Fibroblast of lung (primary cell): Measurements from ENCODE around the gene ADAMTS9. TPM values are rescaled to one million over a fixed set of nuclear protein-coding genes. Genes with fewer than 3 reads are reported as not detected.

ENCODE experiments used
- DNase-seq, 2 donors: peaks; one replicate each; pipeline versions ENCODE4 v3.0.0 to v3.0.0-alpha.2; 2010; ENCODE audit warnings: low read depth in 2 of 2
- H2AFZ ChIP-seq: 2 replicates; pipeline ENCODE4 v1.5.1; 2012; ENCODE audit warnings: low read length, control low read depth, inconsistent platforms
- H3K27ac ChIP-seq: 2 replicates; pipeline ENCODE4 v1.5.1; 2011; ENCODE audit warnings: low read length, control low read depth; ENCODE audit not compliant: insufficient read depth
- H3K27me3 ChIP-seq: 2 replicates; pipeline ENCODE4 v1.5.1; 2011; ENCODE audit warnings: mild to moderate bottlenecking, low read length; ENCODE audit not compliant: control insufficient read depth, insufficient read depth
- H3K36me3 ChIP-seq: 2 replicates; pipeline ENCODE4 v1.5.1; 2011; ENCODE audit warnings: low read length; ENCODE audit not compliant: control insufficient read depth, insufficient read depth
- H3K4me1 ChIP-seq: 2 replicates; pipeline ENCODE4 v1.5.1; 2011; ENCODE audit warnings: low read length; ENCODE audit not compliant: control insufficient read depth, insufficient read depth; ENCODE audit errors: extremely low read depth
- H3K4me2 ChIP-seq: 2 replicates; pipeline ENCODE4 v1.5.1; 2011; ENCODE audit warnings: low read length, control low read depth; ENCODE audit not compliant: insufficient read depth; ENCODE audit errors: extremely low read depth
- H3K4me3 ChIP-seq, 4 experiments: fragments of 200-600 bp in 1 of 4; sonication (generic) in 1 of 4; replicated peaks in 1 of 4; 2 replicates each; pipeline ENCODE4 v1.5.1; 2011 to 2016; ENCODE audit warnings: low read length in 4 of 4, low read depth in 3 of 4, mild to moderate bottlenecking in 3 of 4, control low read depth in 2 of 4, inconsistent platforms in 1 of 4, mixed read lengths in 1 of 4; ENCODE audit not compliant: insufficient read depth in 1 of 4; ENCODE audit errors: control extremely low read depth in 1 of 4
- H3K79me2 ChIP-seq: 2 replicates; pipeline ENCODE4 v1.5.1; 2012; ENCODE audit warnings: mild to moderate bottlenecking, low read length, inconsistent platforms; ENCODE audit not compliant: control insufficient read depth, insufficient read depth
- H3K9ac ChIP-seq: 2 replicates; pipeline ENCODE4 v1.5.1; 2011; ENCODE audit warnings: mild to moderate bottlenecking, low read length, control low read depth; ENCODE audit not compliant: insufficient read depth
- H3K9me3 ChIP-seq: 2 replicates; pipeline ENCODE4 v1.5.1; 2012; ENCODE audit warnings: low read depth, low read length; ENCODE audit not compliant: control insufficient read depth, insufficient read depth
- H4K20me1 ChIP-seq: 2 replicates; pipeline ENCODE4 v1.5.1; 2011; ENCODE audit warnings: low read length; ENCODE audit not compliant: control insufficient read depth, insufficient read depth; ENCODE audit errors: extremely low read depth
- EZH2 ChIP-seq: IDR thresholded peaks from 2 replicates; pipeline ENCODE4 v1.5.1; 2012; ENCODE audit warnings: low read length, control low read depth, mild to moderate bottlenecking; ENCODE audit errors: missing control alignments
- polyA plus RNA-seq, 2 donors: library from polyadenylated mRNA; depleted of rRNA in 1 of 2; stranded (reverse) in 1 of 2; unstranded in 1 of 2; fragments of >200 nt; gene quantifications; 2 replicates each; pipeline ENCODE4 v1.2.1, GENCODE V29; 2011 to 2012; ENCODE audit warnings: missing spikeins in 1 of 2
- total RNA-seq: library from RNA; depleted of rRNA; stranded (reverse); fragments of >200 nt; gene quantifications from 2 replicates; pipeline ENCODE4 v1.2.1, GENCODE V29; 2014
- TF ChIP-seq, protein P1 (sequence below), 2 donors: IDR thresholded peaks in 1 of 2; conservative IDR thresholded peaks in 1 of 2; 1 replicate in 1 of 2; 2 replicates in 1 of 2; pipeline ENCODE4 v1.5.1; 2011 to 2012; ENCODE audit warnings: low read length in 2 of 2, control low read depth in 1 of 2, inconsistent platforms in 1 of 2, low read depth in 1 of 2, mild to moderate bottlenecking in 1 of 2

ADAMTS9 gene
- total and polyA plus RNA-seq, 2 donors (not counting 1 experiment from before 2014, with no cell fraction given), result 0.82 to 1.8 TPM

DNA sequence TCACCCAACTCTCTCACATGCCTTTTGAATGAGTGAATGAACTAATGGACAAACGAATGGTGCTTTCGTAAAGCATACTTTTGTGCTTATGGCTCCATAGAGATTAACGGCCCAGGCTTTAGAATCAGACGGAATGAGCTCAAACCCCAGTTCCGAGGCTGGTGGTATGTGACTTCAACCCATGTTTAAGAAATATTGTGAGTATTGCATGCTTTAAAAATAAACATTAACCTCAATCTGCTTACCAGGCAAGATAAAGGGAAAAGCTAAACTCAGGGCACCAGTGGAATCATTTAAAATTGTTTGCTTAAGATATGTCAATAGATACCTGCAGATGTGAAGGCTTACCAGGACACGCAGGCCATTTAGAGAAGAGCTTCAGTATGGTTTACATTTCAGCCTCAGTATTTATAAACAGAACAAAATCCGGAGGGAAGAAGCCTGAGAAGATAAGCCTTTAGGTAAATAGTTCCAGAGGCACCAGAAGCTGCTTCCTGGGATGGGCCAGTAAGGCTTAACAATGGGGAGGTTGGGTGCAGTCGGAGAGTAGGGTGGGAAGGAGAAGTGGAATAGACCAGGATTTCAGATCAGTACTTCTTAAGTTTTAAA lies 186.4 kb downstream of the ADAMTS9 start:
- no peak overlapping the region for H3K4me2 ChIP-seq
- no peaks in the 10 kb centered on the region for H3K9me3 ChIP-seq
- no peaks in the 10 kb centered on the region for H3K27me3 ChIP-seq
- TF ChIP-seq, protein P1, sequence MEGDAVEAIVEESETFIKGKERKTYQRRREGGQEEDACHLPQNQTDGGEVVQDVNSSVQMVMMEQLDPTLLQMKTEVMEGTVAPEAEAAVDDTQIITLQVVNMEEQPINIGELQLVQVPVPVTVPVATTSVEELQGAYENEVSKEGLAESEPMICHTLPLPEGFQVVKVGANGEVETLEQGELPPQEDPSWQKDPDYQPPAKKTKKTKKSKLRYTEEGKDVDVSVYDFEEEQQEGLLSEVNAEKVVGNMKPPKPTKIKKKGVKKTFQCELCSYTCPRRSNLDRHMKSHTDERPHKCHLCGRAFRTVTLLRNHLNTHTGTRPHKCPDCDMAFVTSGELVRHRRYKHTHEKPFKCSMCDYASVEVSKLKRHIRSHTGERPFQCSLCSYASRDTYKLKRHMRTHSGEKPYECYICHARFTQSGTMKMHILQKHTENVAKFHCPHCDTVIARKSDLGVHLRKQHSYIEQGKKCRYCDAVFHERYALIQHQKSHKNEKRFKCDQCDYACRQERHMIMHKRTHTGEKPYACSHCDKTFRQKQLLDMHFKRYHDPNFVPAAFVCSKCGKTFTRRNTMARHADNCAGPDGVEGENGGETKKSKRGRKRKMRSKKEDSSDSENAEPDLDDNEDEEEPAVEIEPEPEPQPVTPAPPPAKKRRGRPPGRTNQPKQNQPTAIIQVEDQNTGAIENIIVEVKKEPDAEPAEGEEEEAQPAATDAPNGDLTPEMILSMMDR (conservative IDR thresholded peaks at IDR 0.05 in 1 of 2, IDR thresholded peaks at IDR 0.05 in 1 of 2; ENCODE audit: low read depth in 1 of 2, low read length in 2 of 2), result no peak
- no peak for TF ChIP-seq EZH2
- DNase-seq, result peak; percentile 71 to 74
- H3K4me1 ChIP-seq, result no peaks in the 10 kb centered on the region
- no peak overlapping the region for H3K27ac ChIP-seq
- H3K36me3 ChIP-seq, result no peaks in the 10 kb centered on the region
- no peak overlapping the region for H2AFZ ChIP-seq
- H3K4me3 ChIP-seq, result no peak overlapping the region
- no peaks in the 10 kb centered on the region for H4K20me1 ChIP-seq
- H3K79me2 ChIP-seq, result no peaks in the 10 kb centered on the region
- no peak overlapping the region for H3K9ac ChIP-seq

DNA sequence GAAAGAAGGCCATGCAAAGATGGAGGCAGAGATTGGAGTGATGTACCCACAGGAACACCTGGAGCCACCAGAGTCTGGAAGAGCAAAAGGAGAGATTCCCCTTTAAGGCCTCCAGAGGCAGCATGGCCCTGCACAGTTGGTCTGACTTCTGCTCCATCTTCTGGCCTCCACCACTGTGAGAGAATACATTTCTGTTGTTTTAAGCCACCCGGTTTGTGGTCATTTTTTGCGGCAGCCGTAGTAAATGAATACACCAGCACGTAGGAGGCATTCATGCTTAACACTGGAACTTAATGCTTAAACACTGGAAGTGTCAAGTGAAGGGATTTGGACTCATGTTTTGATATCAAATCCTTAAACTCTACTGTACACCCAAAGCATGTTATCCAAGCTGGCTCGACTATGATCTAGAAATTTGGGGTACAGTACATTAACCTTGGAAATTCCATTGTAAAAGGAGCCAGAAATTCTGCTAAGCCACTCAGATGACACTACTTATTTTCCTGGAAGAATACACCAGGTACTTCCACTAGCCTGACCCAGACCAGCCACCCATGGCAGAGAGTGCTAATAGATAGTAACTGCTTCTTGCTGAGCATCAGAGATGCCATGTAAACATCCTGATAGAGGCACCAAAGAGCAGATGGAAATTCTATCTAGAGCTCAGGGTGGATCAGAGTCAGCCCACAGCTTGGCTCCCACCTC lies 190.9 kb downstream of the ADAMTS9 start:
- Histone ChIP-seq H3K9ac (no peak overlapping the region), H3K4me2 (no peak overlapping the region), H3K4me3 (no peak overlapping the region), H3K9me3 (no peaks in the 10 kb centered on the region), H3K27me3 (peaks cover 15% of the 10 kb centered on the region), H3K27ac (no peak overlapping the region), H3K79me2 (no peaks in the 10 kb centered on the region), H2AFZ (no peak overlapping the region), H3K36me3 (no peaks in the 10 kb centered on the region), H3K4me1 (no peaks in the 10 kb centered on the region), H4K20me1 (no peaks in the 10 kb centered on the region)
- no peak for DNase-seq
- no peak for TF ChIP-seq EZH2
- TF ChIP-seq, protein P1 (conservative IDR thresholded peaks at IDR 0.05 in 1 of 2, IDR thresholded peaks at IDR 0.05 in 1 of 2; ENCODE audit: low read depth in 1 of 2, low read length in 2 of 2), result no peak

DNA sequence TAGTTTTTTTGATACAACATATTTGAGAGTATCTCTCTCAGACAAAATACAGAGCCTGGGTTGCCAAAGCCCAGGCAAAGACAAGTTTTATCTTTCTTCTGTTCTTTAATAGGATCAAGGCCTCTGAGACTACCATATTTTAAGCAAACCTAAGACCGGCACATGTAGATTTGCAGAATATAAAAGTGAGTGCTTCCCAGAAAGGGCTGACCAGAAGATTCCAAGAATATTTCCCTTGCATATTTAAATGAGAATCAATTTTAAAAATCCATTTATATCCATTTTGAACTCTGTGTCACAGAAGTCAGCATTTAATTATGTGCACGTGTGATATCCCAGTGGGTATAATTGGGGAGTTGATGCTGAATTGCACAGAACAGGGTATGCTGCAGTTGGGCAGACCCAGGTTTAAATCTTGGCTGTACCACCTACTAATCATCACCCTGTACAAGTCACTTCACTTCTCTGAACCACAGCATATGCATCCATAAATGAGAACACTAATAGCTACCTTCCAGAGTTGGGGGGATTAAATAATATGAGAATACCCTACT lies 191.9 kb downstream of the ADAMTS9 start:
- H2AFZ ChIP-seq, result no peak overlapping the region
- no peak overlapping the region for H3K4me2 ChIP-seq
- no peaks in the 10 kb centered on the region for H3K36me3 ChIP-seq
- H3K9ac ChIP-seq, result no peak overlapping the region
- H3K27ac ChIP-seq, result no peak overlapping the region
- no peak for TF ChIP-seq EZH2
- TF ChIP-seq, protein P1 (conservative IDR thresholded peaks at IDR 0.05 in 1 of 2, IDR thresholded peaks at IDR 0.05 in 1 of 2; ENCODE audit: low read depth in 1 of 2, low read length in 2 of 2), result no peak
- no peaks in the 10 kb centered on the region for H3K4me1 ChIP-seq
- H4K20me1 ChIP-seq, result no peaks in the 10 kb centered on the region
- no peaks in the 10 kb centered on the region for H3K79me2 ChIP-seq
- no peak for DNase-seq
- no peak overlapping the region for H3K4me3 ChIP-seq
- peaks cover 21% of the 10 kb centered on the region for H3K27me3 ChIP-seq
- H3K9me3 ChIP-seq, result no peaks in the 10 kb centered on the region
